SK-N-SH treated with all-trans-retinoic acid at 6 μM for 48 hours (cell line): Measurements from ENCODE around the gene CD300A.

Experiments used
- ATAC-seq: fragments of 200-7000 bp; cut with Tn5 transposase; 3 replicates; pipeline ENCODE4 v1.9.1; 2020; ENCODE audit warnings: mild to moderate bottlenecking, moderate library complexity
- ARNTL ChIP-seq: fragments of 450-650 bp; formaldehyde crosslinking; IDR thresholded peaks from 2 replicates; pipeline ENCODE4 v1.5.0; 2020; ENCODE audit warnings: low read depth, mild to moderate bottlenecking, moderate library complexity, borderline replicate concordance
- CREB5 ChIP-seq: fragments of 250-450 bp; sonication (Bioruptor Pico); IDR thresholded peaks from 2 replicates; pipeline ENCODE4 v1.5.1; 2020; ENCODE audit warnings: low read depth, mild to moderate bottlenecking, moderate library complexity
- CSDC2 ChIP-seq: fragments of 250-450 bp; sonication (Bioruptor Pico); IDR thresholded peaks from 2 replicates; pipeline ENCODE4 v1.5.0; 2020; ENCODE audit warnings: mild to moderate bottlenecking, moderate library complexity
- CSRNP3 ChIP-seq: fragments of 250-450 bp; sonication (Bioruptor Pico); IDR thresholded peaks from 2 replicates; pipeline ENCODE4 v1.5.1; 2021; ENCODE audit warnings: mild to moderate bottlenecking, moderate library complexity
- ESRRG ChIP-seq: fragments of 250-450 bp; sonication (Bioruptor Pico); IDR thresholded peaks from 2 replicates; pipeline ENCODE4 v1.6.1; 2021; ENCODE audit warnings: mild to moderate bottlenecking
- GLIS3 ChIP-seq: fragments of 250-450 bp; sonication (Bioruptor Pico); IDR thresholded peaks from 2 replicates; pipeline ENCODE4 v1.5.0; 2020; ENCODE audit warnings: mild to moderate bottlenecking, moderate library complexity
- ISL1 ChIP-seq: fragments of 250-450 bp; sonication (Bioruptor Pico); IDR thresholded peaks from 2 replicates; pipeline ENCODE4 v2.1.2; 2022; ENCODE audit warnings: mild to moderate bottlenecking, moderate library complexity
- OSR1 ChIP-seq: fragments of 250-450 bp; sonication (Bioruptor Pico); IDR thresholded peaks from 2 replicates; pipeline ENCODE4 v1.8.0; 2022; ENCODE audit warnings: moderate library complexity, mild to moderate bottlenecking, inconsistent platforms
- PATZ1 ChIP-seq: fragments of 250-450 bp; sonication (Bioruptor Pico); IDR thresholded peaks from 2 replicates; pipeline ENCODE4 v1.8.0; 2020; ENCODE audit warnings: mild to moderate bottlenecking, moderate library complexity, borderline replicate concordance
- POU6F1 ChIP-seq: fragments of 250-450 bp; sonication (Bioruptor Pico); IDR thresholded peaks from 2 replicates; pipeline ENCODE4 v1.8.0; 2021; ENCODE audit warnings: low read depth, mild to moderate bottlenecking, moderate library complexity, borderline replicate concordance
- PPARA ChIP-seq: fragments of 250-450 bp; sonication (Bioruptor Pico); IDR thresholded peaks from 2 replicates; pipeline ENCODE4 v1.5.0; 2020; ENCODE audit warnings: mild to moderate bottlenecking, borderline replicate concordance
- RARB ChIP-seq: fragments of 250-450 bp; sonication (Bioruptor Pico); IDR thresholded peaks from 2 replicates; pipeline ENCODE4 v1.8.0; 2021; ENCODE audit warnings: mild to moderate bottlenecking, moderate library complexity
- SNAI2 ChIP-seq: fragments of 250-450 bp; sonication (Bioruptor Pico); IDR thresholded peaks from 2 replicates; pipeline ENCODE4 v1.5.0; 2020; ENCODE audit warnings: mild to moderate bottlenecking, moderate library complexity
- TCF4 ChIP-seq: fragments of 250-450 bp; sonication (Bioruptor Pico); IDR thresholded peaks from 2 replicates; pipeline ENCODE4 v1.8.0; 2021; ENCODE audit warnings: mild to moderate bottlenecking, moderate library complexity, borderline replicate concordance
- TOX ChIP-seq: fragments of 250-450 bp; sonication (Bioruptor Pico); IDR thresholded peaks from 2 replicates; pipeline ENCODE4 v1.8.0; 2021; ENCODE audit warnings: mild to moderate bottlenecking, moderate library complexity, borderline replicate concordance
- TSHZ2 ChIP-seq: fragments of 250-450 bp; sonication (Bioruptor Pico); IDR thresholded peaks from 2 replicates; pipeline ENCODE4 v1.5.0; 2020; ENCODE audit warnings: mild to moderate bottlenecking, moderate library complexity
- ZC3H10 ChIP-seq: fragments of 250-450 bp; sonication (Bioruptor Pico); IDR thresholded peaks from 2 replicates; pipeline ENCODE4 v1.5.1; 2021; ENCODE audit warnings: mild to moderate bottlenecking, moderate library complexity
- ZFP3 ChIP-seq: fragments of 250-450 bp; sonication (Bioruptor Pico); IDR thresholded peaks from 2 replicates; pipeline ENCODE4 v1.5.0; 2020; ENCODE audit warnings: mild to moderate bottlenecking, moderate library complexity
- ZFP30 ChIP-seq: fragments of 450-650 bp; formaldehyde crosslinking; IDR thresholded peaks from 2 replicates; pipeline ENCODE4 v1.5.0; 2022; ENCODE audit warnings: mild to moderate bottlenecking, moderate library complexity
- ZNF565 ChIP-seq: fragments of 450-650 bp; formaldehyde crosslinking; conservative IDR thresholded peaks from 2 replicates; pipeline ENCODE4 v1.5.0; 2020; ENCODE audit warnings: low read depth, mild to moderate bottlenecking, moderate library complexity
- ZNF70 ChIP-seq: fragments of 450-650 bp; formaldehyde crosslinking; IDR thresholded peaks from 2 replicates; pipeline ENCODE4 v1.5.0; 2020; ENCODE audit warnings: mild to moderate bottlenecking, moderate library complexity
- ZNF8 ChIP-seq: fragments of 450-650 bp; formaldehyde crosslinking; IDR thresholded peaks from 2 replicates; pipeline ENCODE4 v1.5.0; 2020; ENCODE audit warnings: mild to moderate bottlenecking, moderate library complexity

CD300A gene

GRCh38 chr17:74528491-74529199, 62.2 kb downstream of the CD300A start:
- no peak for ATAC-seq
- TF ChIP-seq GLIS3, result no peak
- no peak for TF ChIP-seq ZNF70 (CRISPR knock-in tag)
- TF ChIP-seq ZNF8 (CRISPR knock-in tag), result no peak
- TF ChIP-seq CSRNP3 (CRISPR knock-in tag), result no peak

GRCh38 chr17:74529243-74529642, 62.8 kb downstream of the CD300A start:
- ATAC-seq, result no peak
- TF ChIP-seq POU6F1, result no peak
- TF ChIP-seq ESRRG (CRISPR knock-in tag), result no peak
- TF ChIP-seq TOX (CRISPR knock-in tag), result no peak

GRCh38 chr17:74530831-74531150, 64.4 kb downstream of the CD300A start:
- TF ChIP-seq GLIS3 (no peak), CSDC2 (CRISPR knock-in tag) (no peak), ZFP30 (CRISPR knock-in tag) (no peak), ZNF8 (CRISPR knock-in tag) (no peak), ZC3H10 (CRISPR knock-in tag) (no peak), TOX (CRISPR knock-in tag) (no peak), OSR1 (CRISPR knock-in tag) (no peak), RARB (no peak), ZNF565 (CRISPR knock-in tag) (no peak), ZFP3 (CRISPR knock-in tag) (no peak), CSRNP3 (CRISPR knock-in tag) (no peak), TCF4 (CRISPR knock-in tag) (no peak), CREB5 (no peak), ARNTL (no peak), TSHZ2 (CRISPR knock-in tag) (no peak), PPARA (no peak), ISL1 (CRISPR knock-in tag) (no peak), SNAI2 (CRISPR knock-in tag) (no peak), POU6F1 (no peak), PATZ1 (CRISPR knock-in tag) (no peak)
- no peak for ATAC-seq
